ENCODE data around the gene PPP1R13L. TPM values are rescaled to one million over a fixed set of nuclear protein-coding genes. Genes with fewer than 3 reads are reported as not detected.

PPP1R13L gene
- total RNA-seq, 1 donor from 2014 or later = 182 TPM

GRCh38 chr19:45385392-45386221 lies 19.3 kb downstream of the PPP1R13L start:
- intact Hi-C loops (cut with DNase I) = no loop called here
- peak; percentile 42 for ATAC-seq

GRCh38 chr19:45382426-45382825 lies 22.4 kb downstream of the PPP1R13L start:
- no peak for ATAC-seq
- intact Hi-C loops (cut with DNase I) = no loop called here
- peak; percentile 28 for DNase-seq (ENCODE audit: missing footprints)

More at GRCh38 chr19:45385392-45386221, 19.3 kb downstream of the PPP1R13L start:
- peak; percentile 57 for DNase-seq (ENCODE audit: missing footprints)

- ATAC-seq (no peak), DNase-seq (ENCODE audit: missing footprints) (no peak)
- intact Hi-C loops (cut with DNase I) = no loop called here
Measured at GRCh38 chr19:45380107-45380506, 24.8 kb downstream of the PPP1R13L start.

GRCh38 chr19:45376045-45376724 lies 28.7 kb downstream of the PPP1R13L start:
- intact Hi-C loops (cut with DNase I) = no loop called here
- peak; percentile 51 for DNase-seq (ENCODE audit: missing footprints)
- peak; percentile 66 for ATAC-seq

GRCh38 chr19:45370410-45371204 lies 34.3 kb downstream of the PPP1R13L start, which contains the start of gene ERCC2:
Gene ERCC2, minus strand, starts transcription at chr19:45370573. Its CDS starts 33 bp downstream, at chr19:45370540.
- intact Hi-C loops (cut with DNase I) = no loop called here
- ATAC-seq (peak; percentile 99), DNase-seq (ENCODE audit: missing footprints) (peak; percentile 99)

- intact Hi-C loops (cut with DNase I) = no loop called here
- peak; percentile 11 for DNase-seq (ENCODE audit: missing footprints)
- ATAC-seq = no peak
Measured at GRCh38 chr19:45368737-45369340, 36.0 kb downstream of the PPP1R13L start.

- no peak for ATAC-seq
- DNase-seq (ENCODE audit: missing footprints) = no peak
- intact Hi-C loops (cut with DNase I) = no loop called here
Measured at GRCh38 chr19:45368127-45368526, 36.7 kb downstream of the PPP1R13L start.

- DNase-seq (ENCODE audit: missing footprints) (peak; percentile 62), ATAC-seq (no peak)
- intact Hi-C loops (cut with DNase I) = no loop called here
Measured at GRCh38 chr19:45364696-45365095, 40.2 kb downstream of the PPP1R13L start.

GRCh38 chr19:45363861-45364459 lies 40.9 kb downstream of the PPP1R13L start:
- DNase-seq (ENCODE audit: missing footprints) (peak; percentile 67), ATAC-seq (no peak)
- intact Hi-C loops (cut with DNase I) = no loop called here

- DNase-seq (ENCODE audit: missing footprints) (peak; percentile 13), ATAC-seq (no peak)
- intact Hi-C loops (cut with DNase I) = no loop called here
Measured at GRCh38 chr19:45362291-45362690, 42.6 kb downstream of the PPP1R13L start.

GRCh38 chr19:45361608-45362007 lies 43.3 kb downstream of the PPP1R13L start:
- intact Hi-C loops (cut with DNase I) = no loop called here
- DNase-seq (ENCODE audit: missing footprints) = peak; percentile 27
- ATAC-seq = no peak

GRCh38 chr19:45358213-45358792 lies 46.6 kb downstream of the PPP1R13L start:
- DNase-seq (ENCODE audit: missing footprints) (peak; percentile 42), ATAC-seq (no peak)
- intact Hi-C loops (cut with DNase I) = no loop called here

GRCh38 chr19:45357445-45357783 lies 47.5 kb downstream of the PPP1R13L start:
- no peak for ATAC-seq
- DNase-seq (ENCODE audit: missing footprints) = no peak
- intact Hi-C loops (cut with DNase I) = no loop called here

- ATAC-seq (no peak), DNase-seq (ENCODE audit: missing footprints) (peak; percentile 13)
- intact Hi-C loops (cut with DNase I) = no loop called here
Measured at GRCh38 chr19:45356760-45357444, 48.0 kb downstream of the PPP1R13L start.

- intact Hi-C loops (cut with DNase I) = no loop called here
- DNase-seq (ENCODE audit: missing footprints) = no peak
- no peak for ATAC-seq
Measured at GRCh38 chr19:45355910-45356309, 49.0 kb downstream of the PPP1R13L start.

- ATAC-seq (no peak), DNase-seq (ENCODE audit: missing footprints) (no peak)
- intact Hi-C loops (cut with DNase I) = no loop called here
Measured at GRCh38 chr19:45355402-45355801, 49.5 kb downstream of the PPP1R13L start.

- intact Hi-C loops (cut with DNase I) = no loop called here
- DNase-seq (ENCODE audit: missing footprints) (no peak), ATAC-seq (no peak)
Measured at GRCh38 chr19:45354241-45354842, 50.5 kb downstream of the PPP1R13L start.

Data from Right ventricle myocardium inferior (tissue), 1 donor.